Fibroblast of the aortic adventitia (primary cell): ENCODE data around the gene ANKLE1. TPM values are rescaled to one million over a fixed set of nuclear protein-coding genes. Genes with fewer than 3 reads are reported as not detected.

ENCODE experiments used
- DNase-seq: peaks from one replicate; pipeline ENCODE4 v3.0.0-alpha.2; 2010; ENCODE audit warnings: low read depth
- H3K4me3 ChIP-seq: 2 replicates; pipeline ENCODE4 v1.5.1; 2011; ENCODE audit warnings: low read depth, mild to moderate bottlenecking, control low read depth, low read length, moderate library complexity
- total RNA-seq: library from RNA; depleted of rRNA; stranded (reverse); fragments of >200 nt; gene quantifications from 2 replicates; pipeline ENCODE4 v1.2.3, GENCODE V29; 2012; ENCODE audit warnings: low replicate concordance
- TF ChIP-seq, protein P1 (sequence below): IDR thresholded peaks from 2 replicates; pipeline ENCODE4 v1.5.1; 2011; ENCODE audit warnings: mild to moderate bottlenecking, low read length, control low read depth, inconsistent platforms; ENCODE audit not compliant: insufficient read depth

The ANKLE1 gene
- total RNA-seq, 1 donor: 0.09 TPM

GRCh38 chr19:17236811-17237543 lies 44.7 kb upstream of the ANKLE1 start:
- no peak overlapping the region for H3K4me3 ChIP-seq
- TF ChIP-seq, protein P1, sequence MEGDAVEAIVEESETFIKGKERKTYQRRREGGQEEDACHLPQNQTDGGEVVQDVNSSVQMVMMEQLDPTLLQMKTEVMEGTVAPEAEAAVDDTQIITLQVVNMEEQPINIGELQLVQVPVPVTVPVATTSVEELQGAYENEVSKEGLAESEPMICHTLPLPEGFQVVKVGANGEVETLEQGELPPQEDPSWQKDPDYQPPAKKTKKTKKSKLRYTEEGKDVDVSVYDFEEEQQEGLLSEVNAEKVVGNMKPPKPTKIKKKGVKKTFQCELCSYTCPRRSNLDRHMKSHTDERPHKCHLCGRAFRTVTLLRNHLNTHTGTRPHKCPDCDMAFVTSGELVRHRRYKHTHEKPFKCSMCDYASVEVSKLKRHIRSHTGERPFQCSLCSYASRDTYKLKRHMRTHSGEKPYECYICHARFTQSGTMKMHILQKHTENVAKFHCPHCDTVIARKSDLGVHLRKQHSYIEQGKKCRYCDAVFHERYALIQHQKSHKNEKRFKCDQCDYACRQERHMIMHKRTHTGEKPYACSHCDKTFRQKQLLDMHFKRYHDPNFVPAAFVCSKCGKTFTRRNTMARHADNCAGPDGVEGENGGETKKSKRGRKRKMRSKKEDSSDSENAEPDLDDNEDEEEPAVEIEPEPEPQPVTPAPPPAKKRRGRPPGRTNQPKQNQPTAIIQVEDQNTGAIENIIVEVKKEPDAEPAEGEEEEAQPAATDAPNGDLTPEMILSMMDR: no peak
- DNase-seq: no peak

DNA sequence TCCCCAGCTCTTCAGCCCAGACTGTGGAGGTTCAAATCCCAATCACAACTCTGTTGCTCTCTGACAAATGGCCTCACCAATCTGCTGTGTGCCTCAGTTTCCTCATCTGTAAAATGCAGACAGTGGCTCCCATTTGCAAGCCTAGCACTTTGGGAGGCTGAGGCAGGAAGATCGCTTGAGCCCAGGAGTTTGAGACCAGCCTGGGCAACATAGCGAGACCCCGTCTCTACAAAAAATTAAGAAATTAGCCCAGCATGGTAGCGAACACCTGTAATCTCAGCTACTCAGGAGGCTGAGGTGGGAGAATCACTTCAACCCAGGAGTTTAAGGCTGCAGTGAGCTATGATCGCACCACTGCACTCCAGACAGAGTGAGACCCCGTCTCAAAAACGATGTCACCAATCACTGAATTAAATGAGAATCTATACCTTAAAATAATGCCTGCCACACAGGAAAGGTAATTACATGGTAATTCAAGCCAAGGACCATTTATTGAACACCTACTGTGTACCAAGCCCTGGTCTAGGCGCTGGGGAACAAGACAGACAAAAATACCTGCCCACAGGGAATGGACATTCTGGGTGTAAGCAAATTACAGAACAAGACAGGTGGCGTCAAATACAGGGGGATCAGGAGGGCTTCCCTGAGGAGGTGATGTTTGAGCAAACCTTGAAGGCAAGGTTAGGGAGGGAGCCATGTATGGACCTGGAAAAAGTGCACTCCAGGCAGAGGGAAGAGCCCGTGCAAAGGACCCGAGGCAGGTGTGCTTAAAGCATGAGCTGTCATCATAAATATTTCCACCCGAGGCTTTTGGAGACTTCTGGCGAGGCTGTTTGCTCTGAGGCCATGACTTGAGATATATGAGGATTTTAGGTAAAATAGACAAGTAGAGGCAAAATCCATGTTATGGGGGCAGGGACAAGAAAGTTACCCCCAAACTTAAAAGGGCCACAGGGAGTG lies 43.7 kb upstream of the ANKLE1 start:
- DNase-seq: no peak
- TF ChIP-seq, protein P1: no peak
- no peak overlapping the region for H3K4me3 ChIP-seq

- DNase-seq: no peak
- TF ChIP-seq, protein P1: no peak
- no peak overlapping the region for H3K4me3 ChIP-seq
These were observed 41.5 kb upstream of the ANKLE1 start for GRCh38 chr19:17240062-17240752.

DNA sequence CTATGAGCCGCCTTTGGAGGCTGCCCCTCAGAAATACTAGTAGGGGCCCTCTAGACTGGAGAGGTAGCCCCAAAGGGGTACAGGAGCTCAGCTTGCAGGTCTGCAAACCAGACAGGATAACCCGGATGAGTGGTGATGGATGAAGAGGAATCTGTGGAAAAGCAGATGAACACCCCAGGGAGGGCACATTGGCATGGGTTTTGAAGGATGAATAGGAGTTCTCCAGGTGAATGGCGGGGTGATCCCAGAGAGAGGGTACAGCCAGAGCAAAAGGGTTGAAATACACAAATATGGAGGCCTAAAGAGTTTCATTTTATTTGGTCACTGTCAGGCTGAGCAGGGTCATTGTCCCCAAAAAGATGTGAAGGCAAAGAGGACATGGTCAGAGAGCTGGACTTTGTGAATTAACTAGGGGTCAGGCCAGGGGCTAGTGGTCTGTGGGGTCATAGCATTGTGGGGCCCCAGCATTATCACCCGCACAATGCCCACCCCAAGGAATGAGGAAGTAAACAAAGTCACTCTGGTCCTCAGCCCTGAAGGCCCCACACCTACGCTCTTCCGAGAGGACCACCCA lies 40.8 kb upstream of the ANKLE1 start:
- DNase-seq: no peak
- no peak overlapping the region for H3K4me3 ChIP-seq
- TF ChIP-seq, protein P1: no peak

GRCh38 chr19:17242431-17243208 lies 39.1 kb upstream of the ANKLE1 start:
- DNase-seq: no peak
- H3K4me3 ChIP-seq: peak overlapping the region; percentile 90
- TF ChIP-seq, protein P1: no peak
